C4-2B (cell line): ENCODE data around the gene GHR.

ENCODE experiments used
- CTCF ChIP-seq: fragments of 450-650 bp; conservative IDR thresholded peaks from 2 replicates; pipeline ENCODE4 v1.5.1; 2017; ENCODE audit warnings: mild to moderate bottlenecking
- ZFX ChIP-seq: fragments of 450-650 bp; IDR thresholded peaks from 2 replicates; pipeline ENCODE4 v1.6.1; 2017

GRCh38 chr5:42650084-42650483 is 226.8 kb downstream of the GHR start:
- TF ChIP-seq CTCF (no peak), ZFX (no peak)
